ENCODE measurements around the gene OCA2.

The OCA2 gene

GRCh38 chr15:28101983-28102441, 2.9 kb upstream of the OCA2 start:
- DNase-seq: no peak

- DNase-seq: no peak
Observed at GRCh38 chr15:28101201-28101600, 2.1 kb upstream of the OCA2 start.

- DNase-seq: no peak
Observed at GRCh38 chr15:28100516-28101195, 1.5 kb upstream of the OCA2 start.

- no peak for DNase-seq
Observed at GRCh38 chr15:28099555-28100140, 533 bp upstream of the OCA2 start.

- DNase-seq: no peak
Observed at GRCh38 chr15:28098360-28098765, 752 bp downstream of the OCA2 start.

GRCh38 chr15:28097656-28098359, 1.3 kb downstream of the OCA2 start:
- no peak for DNase-seq

GRCh38 chr15:28096670-28097431, 2.3 kb downstream of the OCA2 start:
- DNase-seq: no peak

- no peak for DNase-seq
Observed at GRCh38 chr15:28096411-28096669, 2.8 kb downstream of the OCA2 start.

- no peak for DNase-seq
Observed at GRCh38 chr15:28094732-28095521, 4.2 kb downstream of the OCA2 start.

GRCh38 chr15:28093752-28094535, 5.2 kb downstream of the OCA2 start:
- no peak for DNase-seq

GRCh38 chr15:28091313-28091712, 7.8 kb downstream of the OCA2 start:
- no peak for DNase-seq

- no peak for DNase-seq
Observed at GRCh38 chr15:28086175-28086703, 12.9 kb downstream of the OCA2 start.

GRCh38 chr15:28085489-28086174, 13.5 kb downstream of the OCA2 start:
- no peak for DNase-seq

- no peak for DNase-seq
Observed at GRCh38 chr15:28084547-28084946, 14.6 kb downstream of the OCA2 start.

GRCh38 chr15:28082891-28083684, 16.0 kb downstream of the OCA2 start:
- no peak for DNase-seq

GRCh38 chr15:28081594-28081993, 17.5 kb downstream of the OCA2 start:
- no peak for DNase-seq

GRCh38 chr15:28080386-28080785, 18.7 kb downstream of the OCA2 start:
- DNase-seq: no peak

GRCh38 chr15:28079313-28079969, 19.7 kb downstream of the OCA2 start:
- no peak for DNase-seq

- no peak for DNase-seq
Observed at GRCh38 chr15:28078191-28078719, 20.9 kb downstream of the OCA2 start.
